K562 (cell line): ENCODE data around the gene SPNS2. TPM values are rescaled to one million over a fixed set of nuclear protein-coding genes. Genes with fewer than 3 reads are reported as not detected.

Source experiments
- EP400 ChIP-seq: fragments of 450-650 bp; IDR thresholded peaks from 2 replicates; pipeline ENCODE4 v1.6.1; 2017; ENCODE audit warnings: antibody characterized with exemption, mild to moderate bottlenecking, moderate library complexity
- HDGF ChIP-seq: fragments of 450-650 bp; IDR thresholded peaks from 2 replicates; pipeline ENCODE4 v1.6.1; 2016
- ZNF444 ChIP-seq: fragments of 250-450 bp; sonication (Bioruptor Pico); IDR thresholded peaks from 2 replicates; pipeline ENCODE4 v1.4.0; 2020; ENCODE audit warnings: mild to moderate bottlenecking, moderate library complexity
- polyA plus RNA-seq, 8 experiments: library from polyadenylated mRNA; depleted of rRNA in 4 of 8; stranded (reverse) in 5 of 8; unstranded in 3 of 8; fragments of >200 nt; fragmentation: Nextera tagmentation in 2 of 8; fragmentation: Illumina TruSeq in 1 of 8; extraction: Ambion mirVana in 2 of 8; extraction: Trizol in 1 of 8; gene quantifications; 2 replicates each; pipeline versions ENCODE4 v1.2.1 to v1.2.3, GENCODE V29; 2011 to 2014; ENCODE audit warnings: inconsistent platforms in 1 of 8, missing spikeins in 1 of 8
- total RNA-seq, 7 experiments: library from RNA; depleted of rRNA in 6 of 7; stranded (reverse); fragments of >200 nt in 6 of 7; fragmentation: Illumina TruSeq in 2 of 7; extraction: Trizol in 2 of 7; gene quantifications; 2 replicates each; pipeline versions ENCODE4 v1.2.1 to v1.2.3, GENCODE V29; 2011 to 2021; ENCODE audit warnings: low replicate concordance in 1 of 7
- TF ChIP-seq, protein P1 (sequence below): fragments of 450-650 bp; IDR thresholded peaks from 2 replicates; pipeline ENCODE4 v1.6.1; 2017; ENCODE audit warnings: antibody characterized with exemption, mild to moderate bottlenecking

The SPNS2 gene
- total and polyA plus RNA-seq, 9 of the 15 experiments (the other 6 are each of a cell fraction or from before 2014, with no cell fraction given) = 0.06 TPM; not detected in 8

DNA sequence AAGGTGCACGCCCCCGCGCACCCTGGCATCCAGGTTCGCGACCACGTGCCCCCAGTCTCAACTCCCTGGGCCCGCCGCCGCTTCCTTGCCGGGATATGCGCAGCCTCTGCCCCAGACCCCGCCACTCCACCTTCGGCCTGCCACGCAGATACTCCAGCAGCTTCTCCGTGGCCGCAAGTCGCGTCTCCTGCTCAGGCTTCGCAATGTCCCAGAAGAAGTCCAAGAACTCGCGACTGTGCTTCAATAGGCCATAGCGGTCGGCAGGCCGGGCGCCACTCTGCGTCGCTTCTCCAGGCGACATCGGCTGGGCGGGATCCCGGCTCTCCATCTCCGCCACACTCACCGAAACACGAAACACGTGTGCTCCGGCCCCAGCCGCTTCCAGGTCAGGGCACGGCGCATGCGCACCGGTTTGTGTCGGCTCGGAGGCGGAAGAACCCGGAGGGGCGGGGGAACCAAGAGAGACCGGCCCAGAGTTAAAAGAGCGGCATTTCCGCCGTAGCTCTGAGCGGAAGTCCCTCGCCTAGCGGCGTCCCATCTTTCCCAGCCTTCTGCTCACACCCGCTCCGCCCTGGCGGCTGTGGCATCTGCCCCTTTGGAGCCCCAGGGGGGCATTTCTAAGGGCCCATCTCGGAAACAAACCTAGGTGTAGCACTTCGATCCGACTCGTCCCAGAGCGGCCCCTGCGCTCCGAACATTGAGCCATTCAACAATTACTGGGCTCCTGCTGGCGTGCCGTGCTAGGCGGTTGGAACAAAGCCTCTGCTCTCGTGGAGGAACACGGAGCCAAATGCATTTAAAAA lies 56.5 kb downstream of the SPNS2 start, which contains the start of gene MYBBP1A (continued):
- TF ChIP-seq ZNF444 (CRISPR knock-in tag) = no peak
- TF ChIP-seq, protein P1, sequence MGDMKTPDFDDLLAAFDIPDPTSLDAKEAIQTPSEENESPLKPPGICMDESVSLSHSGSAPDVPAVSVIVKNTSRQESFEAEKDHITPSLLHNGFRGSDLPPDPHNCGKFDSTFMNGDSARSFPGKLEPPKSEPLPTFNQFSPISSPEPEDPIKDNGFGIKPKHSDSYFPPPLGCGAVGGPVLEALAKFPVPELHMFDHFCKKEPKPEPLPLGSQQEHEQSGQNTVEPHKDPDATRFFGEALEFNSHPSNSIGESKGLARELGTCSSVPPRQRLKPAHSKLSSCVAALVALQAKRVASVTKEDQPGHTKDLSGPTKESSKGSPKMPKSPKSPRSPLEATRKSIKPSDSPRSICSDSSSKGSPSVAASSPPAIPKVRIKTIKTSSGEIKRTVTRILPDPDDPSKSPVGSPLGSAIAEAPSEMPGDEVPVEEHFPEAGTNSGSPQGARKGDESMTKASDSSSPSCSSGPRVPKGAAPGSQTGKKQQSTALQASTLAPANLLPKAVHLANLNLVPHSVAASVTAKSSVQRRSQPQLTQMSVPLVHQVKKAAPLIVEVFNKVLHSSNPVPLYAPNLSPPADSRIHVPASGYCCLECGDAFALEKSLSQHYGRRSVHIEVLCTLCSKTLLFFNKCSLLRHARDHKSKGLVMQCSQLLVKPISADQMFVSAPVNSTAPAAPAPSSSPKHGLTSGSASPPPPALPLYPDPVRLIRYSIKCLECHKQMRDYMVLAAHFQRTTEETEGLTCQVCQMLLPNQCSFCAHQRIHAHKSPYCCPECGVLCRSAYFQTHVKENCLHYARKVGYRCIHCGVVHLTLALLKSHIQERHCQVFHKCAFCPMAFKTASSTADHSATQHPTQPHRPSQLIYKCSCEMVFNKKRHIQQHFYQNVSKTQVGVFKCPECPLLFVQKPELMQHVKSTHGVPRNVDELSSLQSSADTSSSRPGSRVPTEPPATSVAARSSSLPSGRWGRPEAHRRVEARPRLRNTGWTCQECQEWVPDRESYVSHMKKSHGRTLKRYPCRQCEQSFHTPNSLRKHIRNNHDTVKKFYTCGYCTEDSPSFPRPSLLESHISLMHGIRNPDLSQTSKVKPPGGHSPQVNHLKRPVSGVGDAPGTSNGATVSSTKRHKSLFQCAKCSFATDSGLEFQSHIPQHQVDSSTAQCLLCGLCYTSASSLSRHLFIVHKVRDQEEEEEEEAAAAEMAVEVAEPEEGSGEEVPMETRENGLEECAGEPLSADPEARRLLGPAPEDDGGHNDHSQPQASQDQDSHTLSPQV = 0 out of 2 replicates have a peak, but pooled peaks have one; percentile 29
- TF ChIP-seq HDGF = no peak
- peak; percentile 91 for TF ChIP-seq EP400
